Left ventricle myocardium inferior (tissue), 1 donor: Measurements from ENCODE around the gene NIPAL4. TPM values are rescaled to one million over a fixed set of nuclear protein-coding genes. Genes with fewer than 3 reads are reported as not detected.
A peak's percentile ranks its signal among the peaks of the same experiment; 100 is the strongest.

Source experiments
- DNase-seq: peaks from one replicate; pipeline ENCODE4 v3.0.0-alpha.2; 2020
- H3K27ac ChIP-seq: fragments of 200-600 bp; replicated peaks from 2 replicates; pipeline ENCODE4 v1.8.0; 2021
- H3K27me3 ChIP-seq: fragments of 200-600 bp; 2 replicates; pipeline ENCODE4 v1.8.0; 2021; ENCODE audit warnings: low read depth
- H3K36me3 ChIP-seq: fragments of 200-600 bp; 2 replicates; pipeline ENCODE4 v1.8.0; 2021
- H3K4me1 ChIP-seq: fragments of 200-600 bp; 2 replicates; pipeline ENCODE4 v1.8.0; 2021
- H3K4me3 ChIP-seq: fragments of 200-600 bp; 2 replicates; pipeline ENCODE4 v1.8.0; 2021; ENCODE audit warnings: mild to moderate bottlenecking, moderate library complexity
- H3K9me3 ChIP-seq: fragments of 200-600 bp; replicated peaks from 2 replicates; pipeline ENCODE4 v1.8.0; 2021
- CTCF ChIP-seq: fragments of 200-600 bp; IDR thresholded peaks from 2 replicates; pipeline ENCODE4 v1.8.0; 2021; ENCODE audit warnings: antibody characterized with exemption, mild to moderate bottlenecking, borderline replicate concordance
- intact Hi-C: fragments of 100-400 bp; cut with micrococcal nuclease; formaldehyde crosslinking; loops from one replicate; pipeline ENCODE4 v1.11.0; 2022
- total RNA-seq: library from RNA; stranded (reverse); fragmentation: NEBNext Ultra II Directional; extraction: Animal tissue kit (Norgen Biotek cat#: 25700); gene quantifications from one replicate; pipeline ENCODE4 v1.2.1, GENCODE V29; 2021
- donor health status: DM: no; HTN: yes; CAD: no; lungs with severe emphysema.

The NIPAL4 gene
- total RNA-seq, 1 donor from 2014 or later = not detected

- no peak for DNase-seq
- Histone ChIP-seq H3K27ac (no peak overlapping the region), H3K4me1 (peaks cover 57% of the 10 kb centered on the region), H3K27me3 (no peaks in the 10 kb centered on the region), H3K9me3 (no peaks in the 10 kb centered on the region), H3K4me3 (no peak overlapping the region), H3K36me3 (peaks cover 11% of the 10 kb centered on the region)
- TF ChIP-seq CTCF = no peak
- intact Hi-C loops = no loop called here
Measured at GRCh38 chr5:157518963-157519362, 59.0 kb downstream of the NIPAL4 start.

- Histone ChIP-seq H3K27ac (no peak overlapping the region), H3K36me3 (peaks cover 11% of the 10 kb centered on the region), H3K4me1 (peaks cover 54% of the 10 kb centered on the region), H3K4me3 (no peak overlapping the region), H3K27me3 (no peaks in the 10 kb centered on the region), H3K9me3 (no peaks in the 10 kb centered on the region)
- no peak for TF ChIP-seq CTCF
- DNase-seq = no peak
- intact Hi-C loops = no loop called here
Measured at GRCh38 chr5:157519579-157520253, 59.7 kb downstream of the NIPAL4 start.

- Histone ChIP-seq H3K9me3 (no peaks in the 10 kb centered on the region), H3K27ac (peak overlapping the region; percentile 59), H3K27me3 (no peaks in the 10 kb centered on the region), H3K36me3 (peaks cover 11% of the 10 kb centered on the region), H3K4me1 (peaks cover 43% of the 10 kb centered on the region), H3K4me3 (no peak overlapping the region)
- peak; percentile 41 for DNase-seq
- peak; percentile 27 for TF ChIP-seq CTCF
- intact Hi-C loops = no loop called here
Measured at GRCh38 chr5:157520911-157521703, 61.1 kb downstream of the NIPAL4 start.

GRCh38 chr5:157521704-157522029 is 61.7 kb downstream of the NIPAL4 start:
- intact Hi-C loops = no loop called here
- no peak for TF ChIP-seq CTCF
- peak overlapping the region; percentile 59 for H3K27ac ChIP-seq
- no peak overlapping the region for H3K4me3 ChIP-seq
- no peaks in the 10 kb centered on the region for H3K27me3 ChIP-seq
- H3K4me1 ChIP-seq = peaks cover 37% of the 10 kb centered on the region
- peaks cover 11% of the 10 kb centered on the region for H3K36me3 ChIP-seq
- no peak for DNase-seq
- no peaks in the 10 kb centered on the region for H3K9me3 ChIP-seq

GRCh38 chr5:157523976-157524375 is 64.0 kb downstream of the NIPAL4 start:
- no peaks in the 10 kb centered on the region for H3K27me3 ChIP-seq
- no peaks in the 10 kb centered on the region for H3K9me3 ChIP-seq
- no peak for DNase-seq
- H3K27ac ChIP-seq = no peak overlapping the region
- intact Hi-C loops = no loop called here
- no peak for TF ChIP-seq CTCF
- H3K36me3 ChIP-seq = peaks cover 8% of the 10 kb centered on the region
- H3K4me1 ChIP-seq = peaks cover 35% of the 10 kb centered on the region
- H3K4me3 ChIP-seq = no peak overlapping the region

Other genes with a start within 250 kb of the NIPAL4 start
- 28.2 TPM for gene CYFIP2, start 194.1 kb upstream of the NIPAL4 start, total RNA-seq
- gene ADAM19, start 115.6 kb downstream of the NIPAL4 start, total RNA-seq = 17.7 TPM
- gene SOX30, start 192.2 kb downstream of the NIPAL4 start, total RNA-seq = 0.08 TPM
- not detected for gene C5orf52, start 211.3 kb downstream of the NIPAL4 start, total RNA-seq